NCI-H2107 treated with DMSO at 0.1 percent for 48 hours (cell line): ENCODE measurements around the gene CFAP299.

Experiments used
- DNase-seq: peaks from one replicate; lab custom pipeline; 2025; ENCODE audit not compliant: unreplicated experiment; lab: John Stamatoyannopoulos, UW

CFAP299 gene

DNA sequence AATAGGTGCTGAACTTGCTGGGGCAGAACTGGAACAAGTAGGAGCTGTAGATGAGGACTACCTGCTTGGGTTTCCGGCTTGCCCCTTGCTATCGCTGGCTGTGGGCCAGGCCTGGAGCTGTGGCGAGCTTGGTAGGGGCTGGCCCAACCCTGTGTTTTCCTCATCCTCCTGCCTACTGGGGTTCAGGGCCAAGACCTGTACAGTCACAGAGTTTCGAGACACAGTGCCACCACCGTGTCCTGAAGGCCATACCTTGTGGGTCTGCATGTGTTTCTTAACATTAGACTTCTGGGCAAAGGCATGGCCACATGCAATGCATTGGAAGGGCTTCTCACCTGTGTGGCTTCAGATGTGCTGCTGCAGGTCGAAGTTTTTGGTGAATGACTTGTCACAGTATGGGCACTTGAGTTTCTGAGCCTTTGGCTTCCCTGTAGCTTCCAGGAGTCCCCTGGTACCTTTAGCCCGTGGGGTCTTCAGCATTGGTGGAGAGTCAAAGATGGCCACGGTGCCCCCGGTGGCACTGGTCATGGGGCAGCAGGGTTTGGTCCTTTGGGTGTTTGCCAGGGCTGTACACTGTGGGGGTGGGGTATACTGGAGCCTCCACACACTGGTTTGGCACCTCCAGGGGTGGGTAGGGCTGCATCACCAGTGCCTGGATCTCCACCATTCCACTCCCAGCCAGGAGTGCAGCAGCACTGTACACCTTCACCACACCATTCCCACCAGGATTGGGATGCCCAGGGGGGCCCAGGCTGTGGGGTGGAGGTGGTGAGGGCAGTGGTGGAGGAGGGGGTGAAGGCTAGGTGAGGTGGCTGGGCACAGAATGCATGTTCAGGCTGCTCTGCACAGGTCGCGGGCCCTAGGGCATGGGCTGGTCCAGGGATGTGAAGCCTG lies 52.1 kb downstream of the CFAP299 start:
- no peak for DNase-seq

DNA sequence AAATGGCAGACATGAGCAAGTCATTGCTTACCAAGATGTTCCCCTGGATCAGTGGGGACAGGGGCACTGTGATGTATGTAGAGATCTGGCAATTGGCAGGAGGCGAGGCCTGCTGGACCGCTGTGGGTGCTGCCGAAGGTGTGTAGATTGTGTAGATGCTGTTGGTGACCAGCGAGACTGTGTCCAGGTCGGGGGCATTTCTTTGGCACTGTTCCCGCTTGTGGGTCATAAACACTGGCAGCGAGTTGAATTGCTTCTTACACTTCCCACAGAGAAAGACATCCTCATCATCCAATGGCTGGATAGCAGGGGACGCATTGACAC lies 52.7 kb downstream of the CFAP299 start:
- no peak for DNase-seq

DNA sequence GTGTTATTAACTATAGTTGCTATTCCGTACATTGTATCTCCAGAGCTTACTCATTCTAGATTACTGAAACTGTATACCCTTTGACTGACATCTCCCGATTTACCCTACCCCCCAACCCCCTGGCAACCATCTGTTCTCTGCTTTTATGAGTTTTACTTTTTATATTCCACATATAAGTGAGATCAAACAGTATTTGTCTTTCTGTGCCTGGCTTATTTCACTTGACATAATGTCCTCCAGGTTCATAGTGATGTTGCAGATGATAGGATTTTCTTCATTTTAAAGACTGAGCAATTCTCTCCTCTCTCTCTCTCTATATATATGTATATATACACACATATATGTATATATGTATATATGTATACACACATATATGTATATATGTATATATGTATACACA lies 54.6 kb downstream of the CFAP299 start:
- no peak for DNase-seq

DNA sequence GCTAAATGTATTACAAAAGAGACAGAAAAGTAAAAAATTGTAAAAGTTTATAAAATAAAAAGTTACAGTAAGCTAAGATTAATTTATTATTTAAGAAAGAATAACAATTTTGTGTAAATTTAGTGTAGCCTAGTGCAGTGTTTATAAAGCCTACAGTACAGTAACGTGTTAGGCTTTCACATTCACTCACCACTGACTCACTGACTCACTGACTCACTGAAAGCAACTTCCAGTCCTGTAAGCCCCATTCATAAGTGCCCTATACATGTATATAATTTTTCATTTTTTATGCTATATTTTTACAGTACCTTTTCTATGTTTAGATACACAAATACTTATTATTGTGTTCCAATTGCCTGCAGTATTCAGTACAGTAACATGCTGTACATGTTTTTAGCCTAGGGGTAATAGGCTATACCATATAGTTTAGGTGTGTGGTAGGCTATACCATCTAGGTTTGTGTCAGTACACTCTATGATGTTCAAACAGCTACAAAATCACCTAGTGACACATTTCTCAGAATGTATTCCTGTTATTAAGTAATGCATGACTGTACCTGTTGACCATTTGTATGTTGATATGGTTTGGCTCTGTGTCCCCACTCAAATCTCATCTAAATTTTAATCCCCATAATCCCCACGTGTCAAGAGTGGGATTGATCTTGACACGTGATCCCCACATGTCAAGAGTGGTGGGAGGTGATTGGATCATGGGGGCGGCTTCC lies 57.9 kb downstream of the CFAP299 start:
- no peak for DNase-seq

DNA sequence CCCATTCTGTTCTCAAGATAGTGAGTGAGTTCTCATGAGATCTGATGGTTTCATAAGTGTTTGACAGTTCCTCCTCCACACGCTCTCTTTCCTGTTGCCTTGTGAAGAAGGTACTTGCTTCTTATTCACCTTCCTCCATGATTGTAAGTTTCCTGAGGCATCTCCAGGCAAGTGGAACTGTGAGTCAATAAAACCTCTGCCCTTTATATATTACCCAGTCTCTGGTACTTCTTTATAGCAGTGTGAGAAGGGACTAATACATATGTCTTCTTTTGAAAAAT lies 58.4 kb downstream of the CFAP299 start:
- no peak for DNase-seq

DNA sequence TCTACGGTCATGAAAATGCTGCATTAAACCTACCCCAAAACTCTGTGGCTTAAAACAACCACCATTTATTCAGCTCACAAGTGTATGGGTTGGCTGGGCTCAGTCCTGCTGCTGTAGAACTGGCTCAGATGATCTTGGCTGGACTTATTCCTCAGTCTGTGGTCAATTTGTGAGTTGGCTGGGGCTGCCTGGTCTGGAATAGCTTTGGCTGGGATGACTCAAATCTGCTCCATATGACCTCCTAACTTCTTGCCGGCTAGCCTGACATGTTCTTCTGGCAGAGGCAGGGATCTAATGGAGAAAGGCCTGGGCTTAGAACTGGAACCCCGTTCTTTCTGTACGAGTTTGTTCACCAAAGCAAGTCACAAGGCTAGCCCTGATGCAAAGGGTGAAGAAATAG lies 71.7 kb downstream of the CFAP299 start:
- no peak for DNase-seq

DNA sequence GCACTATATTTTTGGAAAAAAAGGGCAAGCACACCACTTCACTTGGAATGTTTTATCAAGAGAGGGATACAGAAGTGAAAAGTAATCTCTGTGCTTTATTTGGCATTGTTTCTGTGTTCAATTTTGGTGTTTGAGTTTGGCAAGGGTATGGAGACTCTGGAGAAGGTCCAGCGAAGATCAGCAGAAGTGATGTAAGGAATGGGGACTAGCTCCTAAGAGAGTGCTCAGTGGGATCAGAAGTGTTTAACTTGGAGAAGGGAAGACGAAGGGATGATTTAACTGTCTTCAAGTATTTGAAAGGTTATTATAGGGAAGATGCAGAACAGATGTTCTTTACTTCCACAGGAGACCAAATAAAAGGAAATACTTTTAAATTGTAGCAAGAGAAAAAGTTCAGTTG lies 74.3 kb downstream of the CFAP299 start:
- DNase-seq: no peak

DNA sequence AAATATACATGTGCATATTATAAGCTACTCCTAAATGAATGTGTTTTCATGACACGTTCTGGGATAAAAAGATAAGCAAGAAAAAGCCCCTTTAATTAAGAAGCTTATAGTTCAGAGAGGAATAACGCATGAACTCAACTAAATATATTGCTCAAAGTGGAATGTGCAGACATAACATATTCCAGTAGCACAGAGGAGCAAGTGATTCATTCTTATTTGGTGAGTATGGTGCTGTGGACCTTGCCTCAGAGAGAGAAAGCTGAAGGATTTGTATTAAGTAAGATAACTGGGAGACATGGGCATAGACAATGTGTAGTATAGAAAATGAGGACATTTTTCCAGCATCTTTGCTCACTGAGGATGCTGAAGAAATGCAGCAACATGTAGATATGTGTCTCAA lies 76.8 kb downstream of the CFAP299 start:
- no peak for DNase-seq

DNA sequence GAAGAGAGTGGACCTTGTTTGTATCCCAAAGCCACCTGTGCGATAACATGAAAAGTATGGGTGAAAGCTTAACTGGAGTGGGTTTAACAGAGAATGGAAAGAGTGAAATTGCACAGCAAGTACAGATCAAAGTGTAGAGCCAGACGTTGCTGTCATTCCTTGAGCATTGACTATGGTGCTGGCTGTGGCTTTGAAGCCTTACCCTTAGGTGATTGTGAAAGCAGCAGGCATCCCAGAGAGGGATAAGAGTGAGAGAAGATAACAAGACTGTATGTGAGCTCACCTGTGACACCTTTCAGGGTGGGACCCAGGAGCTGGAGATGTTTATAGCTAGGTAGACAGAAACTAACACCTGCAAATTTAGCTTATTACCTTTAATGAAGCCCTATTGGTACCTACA lies 77.6 kb downstream of the CFAP299 start:
- DNase-seq: no peak

DNA sequence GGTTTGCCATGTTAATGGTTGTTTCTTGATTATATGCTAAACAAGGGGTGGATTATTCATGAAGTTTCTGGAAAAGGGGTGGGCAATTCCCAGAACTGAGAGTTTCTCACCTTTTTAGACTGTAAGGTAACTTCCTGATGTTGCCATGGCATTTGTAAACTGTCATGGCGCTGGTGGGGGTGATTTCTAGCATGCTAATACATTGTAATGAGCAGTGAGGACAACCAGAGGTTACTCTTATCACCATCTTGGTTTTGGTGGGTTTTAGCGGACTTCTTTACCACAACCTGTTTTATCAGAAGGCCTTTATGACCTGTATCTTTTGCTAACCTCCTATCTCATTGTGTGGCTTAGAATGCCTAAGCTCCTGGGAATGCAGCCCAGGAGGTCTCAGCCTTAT lies 81.5 kb downstream of the CFAP299 start:
- no peak for DNase-seq

DNA sequence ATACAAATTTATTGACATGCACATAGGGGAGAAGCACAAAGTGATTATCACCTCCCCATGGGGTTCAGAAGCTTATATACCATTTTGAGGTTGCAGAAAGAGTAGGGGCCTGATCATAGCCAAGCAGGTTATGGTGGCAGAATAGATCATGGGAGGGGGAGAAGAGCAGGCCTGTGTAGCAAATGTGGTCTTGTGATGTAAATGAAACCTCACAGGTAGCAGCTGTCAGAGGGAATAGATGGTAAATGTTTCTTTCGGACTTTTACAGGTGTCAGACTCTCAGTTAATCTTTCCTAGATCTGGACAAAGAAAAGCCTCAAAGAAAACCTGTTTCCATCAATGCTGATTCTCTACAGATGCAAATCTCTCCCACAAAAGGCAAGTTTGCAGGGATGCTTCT lies 84.4 kb downstream of the CFAP299 start:
- DNase-seq: no peak

DNA sequence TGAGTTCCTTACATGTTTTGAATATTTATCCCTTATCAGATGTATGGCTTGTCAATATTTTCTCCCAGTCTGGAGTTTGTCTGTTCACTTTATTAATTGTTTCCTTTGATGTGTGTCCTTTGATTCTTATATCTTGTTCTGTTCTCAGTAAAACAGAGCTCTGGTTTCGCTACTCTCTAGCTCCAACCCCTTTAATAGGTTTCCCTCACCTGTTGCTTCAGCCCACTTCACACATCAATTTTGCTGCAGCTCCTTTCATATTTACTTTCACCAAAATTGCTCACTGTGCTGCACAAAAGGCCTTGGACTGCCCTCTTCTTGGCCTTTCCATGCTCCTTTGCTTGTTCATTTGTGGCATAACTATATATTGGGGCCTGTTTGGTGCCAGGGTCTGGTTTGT lies 85.1 kb downstream of the CFAP299 start:
- no peak for DNase-seq

DNA sequence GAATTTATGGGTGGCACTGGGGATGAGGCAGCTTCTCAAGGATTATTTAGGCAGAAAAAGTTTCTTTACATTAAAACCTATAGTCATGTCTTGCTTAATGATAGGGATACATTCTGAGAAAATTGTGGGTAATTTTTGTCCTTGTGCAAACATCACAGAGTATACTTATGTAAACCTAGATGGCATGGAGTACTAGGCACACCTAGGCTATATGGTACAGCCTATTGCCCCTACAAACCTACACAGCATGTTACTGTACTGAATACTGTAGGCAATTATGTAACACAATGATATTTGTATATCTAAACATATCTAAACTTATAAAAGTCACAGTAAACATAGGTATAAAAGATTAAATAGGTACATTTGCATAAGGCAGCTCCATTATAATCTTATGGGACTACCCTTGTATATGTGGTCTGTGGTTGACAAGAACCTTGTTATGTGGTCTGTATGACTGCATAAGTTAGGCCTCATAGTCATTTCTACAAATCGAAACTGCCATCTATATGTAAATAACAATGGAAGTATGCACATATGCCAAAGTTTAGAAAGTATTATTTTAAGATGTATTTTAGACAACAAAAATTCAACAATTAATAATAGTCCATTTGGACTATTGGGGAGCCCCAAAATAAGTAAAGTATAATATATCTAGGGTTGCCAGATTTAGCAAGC lies 87.3 kb downstream of the CFAP299 start:
- no peak for DNase-seq

DNA sequence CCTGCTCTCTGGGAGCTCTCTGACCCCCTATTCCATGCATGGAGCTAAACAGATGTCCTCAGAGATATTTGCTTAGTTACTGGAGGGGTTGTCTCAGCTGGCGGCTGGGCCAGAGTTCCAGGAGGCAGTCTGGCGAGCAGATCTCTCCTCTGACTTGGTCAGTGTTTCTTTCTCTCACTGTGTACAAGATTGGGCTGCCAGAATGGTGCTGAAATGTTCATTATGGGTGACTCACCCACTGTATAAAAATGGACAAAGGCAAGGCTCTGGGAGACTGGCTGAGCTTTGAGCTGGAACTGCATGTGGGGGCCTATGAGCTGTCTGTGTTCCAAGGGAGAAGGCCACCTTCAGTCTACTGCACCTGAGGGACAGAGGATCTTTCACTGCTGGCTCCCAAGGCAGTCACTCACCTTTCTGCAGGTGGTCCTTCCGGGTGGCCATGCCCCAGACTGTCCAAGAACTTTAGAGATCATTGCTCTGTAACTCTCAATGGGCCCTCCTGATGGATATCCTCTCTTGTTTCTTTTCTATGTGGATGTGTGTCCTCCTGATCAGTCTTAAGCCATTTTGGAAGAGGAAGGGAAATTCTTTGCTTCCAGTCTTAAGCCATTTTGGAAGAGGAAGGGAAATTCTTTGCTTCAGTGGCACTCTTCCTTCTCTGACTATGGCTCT lies 88.2 kb downstream of the CFAP299 start:
- DNase-seq: no peak

DNA sequence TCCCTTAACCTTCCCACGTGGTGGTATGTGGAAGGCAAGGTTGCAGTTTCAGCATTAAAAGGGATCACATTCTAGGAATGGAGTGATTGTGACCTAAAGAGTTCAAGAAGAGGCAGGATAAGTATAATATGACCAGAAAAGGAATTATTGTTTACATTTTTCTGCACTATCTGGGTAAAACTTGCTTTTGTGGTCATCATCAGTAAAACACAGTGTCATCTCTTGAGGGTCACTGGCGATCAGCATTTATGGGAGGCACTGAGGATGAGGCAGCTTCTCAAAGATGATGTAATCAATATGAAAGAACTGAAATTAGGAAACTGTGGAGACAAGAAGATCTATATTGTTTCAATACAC lies 88.7 kb downstream of the CFAP299 start:
- no peak for DNase-seq

DNA sequence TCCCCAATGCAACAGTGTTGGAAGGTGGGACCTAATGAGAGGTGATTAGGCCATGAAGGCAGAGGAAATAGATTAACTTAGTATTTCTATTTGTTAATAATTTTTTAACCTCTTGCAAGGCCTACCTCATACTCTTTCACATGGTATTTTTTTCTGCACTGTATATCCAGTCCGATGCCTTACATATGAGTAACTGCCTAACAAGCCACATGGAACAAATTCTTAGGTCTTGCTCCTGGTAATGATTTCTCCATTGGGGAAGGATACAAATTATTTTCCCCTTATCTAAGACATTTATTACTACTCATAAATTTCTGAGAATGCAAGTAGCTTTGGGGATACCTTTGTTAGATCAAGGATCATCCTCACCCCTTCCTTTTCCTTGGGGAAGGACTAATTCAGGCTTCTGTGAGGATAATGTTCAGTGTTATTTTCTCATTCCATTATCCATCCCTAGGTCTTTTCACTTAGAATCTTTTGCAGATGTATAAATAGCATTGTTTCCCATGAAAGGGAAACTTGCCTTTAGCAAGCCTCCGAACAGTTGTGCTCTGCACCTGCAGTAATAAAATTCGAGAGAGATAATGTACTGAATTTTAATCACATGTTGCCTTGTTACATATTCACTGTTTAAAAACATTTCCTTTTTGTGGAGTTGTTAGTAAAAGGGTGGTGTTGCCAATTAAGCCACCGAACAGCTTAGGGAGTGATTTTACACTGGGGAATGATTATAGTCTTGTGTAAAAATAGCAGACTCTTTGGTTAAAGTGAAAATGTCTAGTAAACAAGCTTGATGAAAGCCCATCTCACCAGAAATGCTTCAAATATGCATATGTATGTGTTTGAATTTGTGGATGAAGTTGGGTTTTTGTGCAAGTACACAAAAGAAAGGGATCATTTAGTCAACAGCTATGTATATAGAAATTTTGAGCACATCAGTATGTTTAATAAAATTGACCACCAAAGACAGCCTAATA lies 89.9 kb downstream of the CFAP299 start:
- no peak for DNase-seq

DNA sequence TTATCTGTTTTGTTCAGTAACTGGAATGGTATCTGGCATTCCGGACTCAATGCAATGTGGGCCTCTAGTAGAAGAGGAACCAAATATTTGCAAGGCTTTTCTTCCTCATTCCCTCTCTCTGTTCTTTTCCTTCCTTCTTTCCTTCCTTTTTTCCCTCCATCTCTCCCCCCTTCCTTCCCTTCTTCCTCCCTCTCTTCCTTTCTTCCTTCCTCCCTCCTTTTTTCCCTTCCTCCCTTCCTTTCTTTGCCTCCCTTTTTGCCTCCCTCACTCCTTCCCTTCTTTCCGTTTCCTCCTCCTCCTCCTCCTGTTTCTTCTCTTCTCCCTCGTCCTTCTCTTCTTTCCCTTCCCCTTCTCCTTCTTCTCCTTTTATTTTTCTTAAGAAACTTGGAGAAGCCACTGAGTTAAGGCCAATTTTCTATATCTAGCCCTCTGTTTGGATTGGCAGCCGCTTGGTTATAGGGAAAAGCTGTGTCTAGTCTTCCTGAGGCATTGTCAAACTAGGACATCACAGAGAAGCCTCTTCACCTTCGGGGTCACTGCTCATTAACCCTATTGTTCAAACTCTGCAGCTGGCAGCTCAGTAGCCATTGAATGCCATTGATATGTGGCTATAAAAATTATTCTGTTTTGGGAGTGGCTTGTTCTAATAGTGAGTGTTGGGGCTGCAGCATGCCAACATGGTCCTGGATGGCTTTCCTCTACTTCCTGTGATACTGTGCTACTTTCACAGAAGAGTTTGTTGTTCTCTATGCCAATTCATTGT lies 95.9 kb downstream of the CFAP299 start:
- DNase-seq: no peak

DNA sequence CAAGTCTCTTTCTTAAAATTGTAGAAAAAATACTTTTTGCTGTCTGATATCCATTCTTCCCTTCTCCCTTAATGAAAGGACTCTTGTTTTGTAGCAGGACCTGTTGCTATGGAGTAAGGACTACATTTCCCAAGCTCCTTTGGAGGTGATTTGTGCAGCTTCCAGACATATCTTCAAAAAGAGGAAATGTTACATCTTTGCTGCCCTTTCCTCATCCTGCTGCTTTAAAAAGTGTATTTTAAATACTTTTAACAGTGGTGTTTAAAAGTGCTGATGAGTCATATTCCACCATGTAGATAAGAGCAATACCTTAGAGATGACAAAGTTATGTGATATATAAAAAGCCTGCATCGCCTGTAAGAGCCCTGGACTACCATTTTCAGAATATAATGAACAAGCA lies 98.7 kb downstream of the CFAP299 start:
- DNase-seq: no peak

DNA sequence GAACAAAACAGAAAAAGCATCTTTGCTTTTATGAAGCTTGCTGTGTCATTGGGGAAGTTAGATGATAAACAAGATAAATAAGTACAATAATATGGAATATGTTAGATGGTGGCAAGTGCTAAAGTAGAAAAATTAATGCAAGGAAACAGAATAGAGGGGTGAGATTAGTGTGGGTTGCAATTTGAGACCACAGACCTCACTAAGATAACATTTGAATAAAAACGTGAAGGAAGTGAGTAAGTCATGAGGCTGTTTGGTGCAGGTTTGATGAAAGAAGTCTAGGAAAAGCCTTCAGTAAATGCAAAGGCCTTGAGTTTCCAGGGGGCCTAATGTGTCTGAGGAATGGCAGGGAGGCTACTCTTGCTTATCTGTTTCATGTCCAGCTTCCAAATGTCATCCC lies 102.5 kb downstream of the CFAP299 start:
- DNase-seq: no peak
